ACHN (cell line): ENCODE measurements around the gene VRTN.

Experiments
- DNase-seq: peaks from one replicate; pipeline ENCODE4 v3.0.0-alpha.2; 2015
- in situ Hi-C: cut with HindIII; loops from 2 replicates; pipeline ENCODE4 v1.10.0; 2017; ENCODE audit warnings: low sequenced_read_pairs, low pct_ligation_motif_present, low pct_unique_long_range_greater_than_20kb

VRTN gene

DNA sequence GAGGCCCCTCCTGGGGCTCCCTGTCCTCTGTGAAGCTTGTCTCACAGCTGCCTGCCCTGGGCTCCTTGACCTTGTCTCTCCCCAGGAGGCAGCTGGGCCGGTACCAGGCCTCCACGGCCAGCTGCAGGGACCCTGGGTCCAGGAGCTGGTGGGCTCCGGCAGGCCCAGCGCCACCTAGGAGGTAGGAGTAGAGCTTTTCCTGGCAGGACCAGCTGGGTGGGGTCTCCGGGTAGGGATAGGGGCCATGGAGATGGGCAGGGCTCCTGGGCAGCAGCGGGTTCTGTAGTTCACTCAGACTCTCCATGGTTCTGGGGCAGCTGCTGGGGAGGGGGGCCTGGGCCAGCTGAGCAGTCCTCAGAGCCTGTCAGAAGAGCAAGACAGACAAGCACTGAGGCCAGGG lies 61.2 kb downstream of the VRTN start:
- DNase-seq, result no peak
- in situ Hi-C loops, result no loop called here
